ENCODE data around the gene VAV3. TPM values are rescaled to one million over a fixed set of nuclear protein-coding genes. Genes with fewer than 3 reads are reported as not detected.

Gene VAV3
- total RNA-seq, 1 experiment from 2014 or later = not detected

DNA sequence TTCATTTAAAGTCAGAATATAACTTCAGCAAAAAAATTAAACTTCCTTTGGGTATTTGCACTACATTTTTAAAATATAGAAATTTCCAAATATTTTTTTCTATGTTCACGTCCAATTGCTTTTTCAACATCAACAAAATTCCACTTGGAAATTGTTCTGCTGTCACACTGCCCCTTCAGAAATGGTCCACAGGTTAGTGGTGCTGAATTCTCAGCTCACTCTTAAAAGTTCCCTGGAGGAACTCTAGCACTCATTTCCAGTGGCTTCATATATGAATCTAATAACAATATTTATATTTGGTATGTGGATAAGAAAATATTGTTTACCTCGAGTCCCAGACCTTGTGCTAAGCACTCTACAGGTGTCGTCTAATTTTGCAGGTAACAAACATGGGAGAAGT is 27.4 kb upstream of the VAV3 start:
- H4K20me1 ChIP-seq (ENCODE audit: insufficient read depth) = no peaks in the 10 kb centered on the region
- H3K4me1 ChIP-seq (ENCODE audit: control insufficient read depth in 1 of 2, insufficient read depth in 2 of 2, low read length in 2 of 2) = no peaks in the 10 kb centered on the region
- no peak overlapping the region for H2AFZ ChIP-seq (ENCODE audit: low read depth, low read length, poor library complexity, severe bottlenecking)
- H3K9me3 ChIP-seq (ENCODE audit: control insufficient read depth in 1 of 2, insufficient read depth in 1 of 2, low read depth in 1 of 2, low read length in 2 of 2) = no peaks in the 10 kb centered on the region
- H3K27ac ChIP-seq (ENCODE audit: low read depth, low read length) = no peak overlapping the region
- no peak overlapping the region for H3K4me3 ChIP-seq (replicated peaks in 1 of 2; ENCODE audit: low read depth in 1 of 2, low read length in 2 of 2)
- no peaks in the 10 kb centered on the region for H3K9me2 ChIP-seq (ENCODE audit: insufficient read depth)
- H3K79me2 ChIP-seq (ENCODE audit: insufficient read depth, low read length) = no peaks in the 10 kb centered on the region
- H3K27me3 ChIP-seq (ENCODE audit: insufficient read depth, low read length) = peaks cover 3% of the 10 kb centered on the region; the same call in 1 of the 2 replicates
- ATAC-seq (no peak), DNase-seq (ENCODE audit: low read depth, low spot score) (no peak)
- no peak overlapping the region for H3K4me2 ChIP-seq (ENCODE audit: low read length)
- BruUV-seq (replicated peaks) = no TSS peak
- TF ChIP-seq EZH2phosphoT487 (IDR thresholded peaks at IDR 0.05; ENCODE audit: borderline replicate concordance) (no peak), POLR2A (IDR thresholded peaks at IDR 0.05; ENCODE audit: borderline replicate concordance, extremely low read depth, insufficient read depth, insufficient read length) (no peak), SRF (IDR thresholded peaks at IDR 0.05; ENCODE audit: low read depth) (no peak), ELF1 (IDR thresholded peaks at IDR 0.05; ENCODE audit: borderline replicate concordance, low read depth) (no peak), RAD21 (IDR thresholded peaks at IDR 0.05; ENCODE audit: low read depth) (no peak), EGR1 (IDR thresholded peaks at IDR 0.05; ENCODE audit: low read depth) (no peak), CEBPB (IDR thresholded peaks at IDR 0.05; ENCODE audit: low read depth) (no peak), TCF7L2 (IDR thresholded peaks at IDR 0.05; ENCODE audit: borderline replicate concordance, extremely low read depth, insufficient read depth, insufficient read length) (no peak), ZNF274 (IDR thresholded peaks at IDR 0.05; ENCODE audit: low read depth, low read length) (no peak), SIN3A (IDR thresholded peaks at IDR 0.05; ENCODE audit: low read depth) (no peak), SP1 (IDR thresholded peaks at IDR 0.05; ENCODE audit: low read depth) (no peak)
- TF ChIP-seq, protein P1, sequence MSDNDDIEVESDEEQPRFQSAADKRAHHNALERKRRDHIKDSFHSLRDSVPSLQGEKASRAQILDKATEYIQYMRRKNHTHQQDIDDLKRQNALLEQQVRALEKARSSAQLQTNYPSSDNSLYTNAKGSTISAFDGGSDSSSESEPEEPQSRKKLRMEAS (IDR thresholded peaks at IDR 0.05) = no peak
- TF ChIP-seq, protein P2, sequence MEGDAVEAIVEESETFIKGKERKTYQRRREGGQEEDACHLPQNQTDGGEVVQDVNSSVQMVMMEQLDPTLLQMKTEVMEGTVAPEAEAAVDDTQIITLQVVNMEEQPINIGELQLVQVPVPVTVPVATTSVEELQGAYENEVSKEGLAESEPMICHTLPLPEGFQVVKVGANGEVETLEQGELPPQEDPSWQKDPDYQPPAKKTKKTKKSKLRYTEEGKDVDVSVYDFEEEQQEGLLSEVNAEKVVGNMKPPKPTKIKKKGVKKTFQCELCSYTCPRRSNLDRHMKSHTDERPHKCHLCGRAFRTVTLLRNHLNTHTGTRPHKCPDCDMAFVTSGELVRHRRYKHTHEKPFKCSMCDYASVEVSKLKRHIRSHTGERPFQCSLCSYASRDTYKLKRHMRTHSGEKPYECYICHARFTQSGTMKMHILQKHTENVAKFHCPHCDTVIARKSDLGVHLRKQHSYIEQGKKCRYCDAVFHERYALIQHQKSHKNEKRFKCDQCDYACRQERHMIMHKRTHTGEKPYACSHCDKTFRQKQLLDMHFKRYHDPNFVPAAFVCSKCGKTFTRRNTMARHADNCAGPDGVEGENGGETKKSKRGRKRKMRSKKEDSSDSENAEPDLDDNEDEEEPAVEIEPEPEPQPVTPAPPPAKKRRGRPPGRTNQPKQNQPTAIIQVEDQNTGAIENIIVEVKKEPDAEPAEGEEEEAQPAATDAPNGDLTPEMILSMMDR (IDR thresholded peaks at IDR 0.05 in 2 of 3, conservative IDR thresholded peaks at IDR 0.05 in 1 of 3; ENCODE audit: borderline replicate concordance in 1 of 3, insufficient read depth in 1 of 3, low read depth in 2 of 3, low read length in 2 of 3) = no peak
- TF ChIP-seq, protein P3, sequence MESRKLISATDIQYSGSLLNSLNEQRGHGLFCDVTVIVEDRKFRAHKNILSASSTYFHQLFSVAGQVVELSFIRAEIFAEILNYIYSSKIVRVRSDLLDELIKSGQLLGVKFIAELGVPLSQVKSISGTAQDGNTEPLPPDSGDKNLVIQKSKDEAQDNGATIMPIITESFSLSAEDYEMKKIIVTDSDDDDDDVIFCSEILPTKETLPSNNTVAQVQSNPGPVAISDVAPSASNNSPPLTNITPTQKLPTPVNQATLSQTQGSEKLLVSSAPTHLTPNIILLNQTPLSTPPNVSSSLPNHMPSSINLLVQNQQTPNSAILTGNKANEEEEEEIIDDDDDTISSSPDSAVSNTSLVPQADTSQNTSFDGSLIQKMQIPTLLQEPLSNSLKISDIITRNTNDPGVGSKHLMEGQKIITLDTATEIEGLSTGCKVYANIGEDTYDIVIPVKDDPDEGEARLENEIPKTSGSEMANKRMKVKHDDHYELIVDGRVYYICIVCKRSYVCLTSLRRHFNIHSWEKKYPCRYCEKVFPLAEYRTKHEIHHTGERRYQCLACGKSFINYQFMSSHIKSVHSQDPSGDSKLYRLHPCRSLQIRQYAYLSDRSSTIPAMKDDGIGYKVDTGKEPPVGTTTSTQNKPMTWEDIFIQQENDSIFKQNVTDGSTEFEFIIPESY (IDR thresholded peaks at IDR 0.05; ENCODE audit: extremely low read depth, insufficient replicate concordance, low read length) = no peak
- TF ChIP-seq, protein P4, sequence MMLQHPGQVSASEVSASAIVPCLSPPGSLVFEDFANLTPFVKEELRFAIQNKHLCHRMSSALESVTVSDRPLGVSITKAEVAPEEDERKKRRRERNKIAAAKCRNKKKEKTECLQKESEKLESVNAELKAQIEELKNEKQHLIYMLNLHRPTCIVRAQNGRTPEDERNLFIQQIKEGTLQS (IDR thresholded peaks at IDR 0.05) = no peak
- ChIA-PET POLR2A (no interaction called here), RAD21 (ENCODE audit: low non-redundant PET in 1 of 2, low total read pairs in 2 of 2, uncharacterized antibody in 2 of 2, unreplicated experiment in 2 of 2) (no interaction called here), CTCF (no interaction called here)
- no peak overlapping the region for H3K9ac ChIP-seq (ENCODE audit: low read length)
- H3K36me3 ChIP-seq (ENCODE audit: control insufficient read depth in 1 of 2, insufficient read depth in 2 of 2, low read length in 2 of 2) = no peaks in the 10 kb centered on the region
- intact Hi-C loops (cut with micrococcal nuclease) = no loop called here
